Measurements from ENCODE around the gene CELA2A.
"Not testable (repeated sequence)": the region's sequence is repeated elsewhere in the genome, so short reads cannot be mapped to it uniquely, and the experiment has no call there.

Gene CELA2A

GRCh38 chr1:15429701-15430149 lies 26.8 kb upstream of the CELA2A start:
- no peak overlapping the region for H3K4me3 ChIP-seq (ENCODE audit: low read depth, low read length)
- DNase-seq (ENCODE audit: low read depth): no peak
- TF ChIP-seq CTCF (IDR thresholded peaks at IDR 0.05; ENCODE audit: insufficient read depth, low read depth, low read length, missing control alignments): no peak

GRCh38 chr1:15430787-15431570 lies 25.6 kb upstream of the CELA2A start:
- peak; percentile 70 for DNase-seq (ENCODE audit: low read depth)
- TF ChIP-seq CTCF (IDR thresholded peaks at IDR 0.05; ENCODE audit: insufficient read depth, low read depth, low read length, missing control alignments): peak; percentile 98
- no peak overlapping the region for H3K4me3 ChIP-seq (ENCODE audit: low read depth, low read length)

- DNase-seq (ENCODE audit: low read depth): no peak
- no peak for TF ChIP-seq CTCF (IDR thresholded peaks at IDR 0.05; ENCODE audit: insufficient read depth, low read depth, low read length, missing control alignments)
- no peak overlapping the region for H3K4me3 ChIP-seq (ENCODE audit: low read depth, low read length)
Observed at GRCh38 chr1:15431571-15431948, 25.0 kb upstream of the CELA2A start.

- no peak overlapping the region for H3K4me3 ChIP-seq (ENCODE audit: low read depth, low read length)
- no peak for TF ChIP-seq CTCF (IDR thresholded peaks at IDR 0.05; ENCODE audit: insufficient read depth, low read depth, low read length, missing control alignments)
- DNase-seq (ENCODE audit: low read depth): no peak
Observed at GRCh38 chr1:15432324-15432723, 24.2 kb upstream of the CELA2A start.

- TF ChIP-seq CTCF (IDR thresholded peaks at IDR 0.05; ENCODE audit: insufficient read depth, low read depth, low read length, missing control alignments): no peak
- no peak for DNase-seq (ENCODE audit: low read depth)
- no peak overlapping the region for H3K4me3 ChIP-seq (ENCODE audit: low read depth, low read length)
Observed at GRCh38 chr1:15433471-15433870, 23.1 kb upstream of the CELA2A start.

GRCh38 chr1:15434739-15435138 lies 21.8 kb upstream of the CELA2A start:
- H3K4me3 ChIP-seq (ENCODE audit: low read depth, low read length): not testable (repeated sequence)
- DNase-seq (ENCODE audit: low read depth): peak; percentile 41

- H3K4me3 ChIP-seq (ENCODE audit: low read depth, low read length): no peak overlapping the region
Observed at GRCh38 chr1:15435239-15436077, 21.1 kb upstream of the CELA2A start.

More at GRCh38 chr1:15435239-15436077, 21.1 kb upstream of the CELA2A start:
- no peak for TF ChIP-seq CTCF (IDR thresholded peaks at IDR 0.05; ENCODE audit: insufficient read depth, low read depth, low read length, missing control alignments)
- no peak for DNase-seq (ENCODE audit: low read depth)
